Body of pancreas (tissue), 4 donors: ENCODE measurements around the gene VTI1A. TPM values are rescaled to one million over a fixed set of nuclear protein-coding genes. Genes with fewer than 3 reads are reported as not detected.

Source experiments
- ATAC-seq: fragments of 150-250 bp; one replicate; pipeline ENCODE4 v1.9.1; 2016
- DNase-seq, 4 donors: peaks; one replicate each; pipeline ENCODE4 v3.0.0-alpha.2; 2019
- H3K27ac ChIP-seq, 4 donors: fragments of 200-600 bp; sonication (generic); 1 replicate in 3 of 4; 2 replicates in 1 of 4; pipeline versions ENCODE4 v1.5.1 to v1.6.1; 2016 to 2019; ENCODE audit warnings: mild to moderate bottlenecking in 1 of 4, mixed read lengths in 1 of 4, moderate library complexity in 1 of 4
- H3K27me3 ChIP-seq, 2 donors: fragments of 200-600 bp; sonication (generic); one replicate each; pipeline ENCODE4 v1.6.0; 2016; ENCODE audit warnings: mild to moderate bottlenecking in 1 of 2
- H3K36me3 ChIP-seq, 2 donors: fragments of 200-600 bp; sonication (generic); replicated peaks in 1 of 2; 2 replicates each; pipeline ENCODE4 v1.5.1; 2016; ENCODE audit warnings: low read depth in 2 of 2; ENCODE audit not compliant: insufficient read depth in 1 of 2
- H3K4me1 ChIP-seq: fragments of 200-600 bp; sonication (generic); one replicate; pipeline ENCODE4 v1.6.0; 2016
- H3K4me3 ChIP-seq, 2 donors: fragments of 200-600 bp; sonication (generic); 1 replicate in 1 of 2; 2 replicates in 1 of 2; pipeline ENCODE4 v1.5.1; 2016 to 2019
- H3K9me3 ChIP-seq, 3 donors: fragments of 200-600 bp; sonication (generic); 1 replicate in 2 of 3; 2 replicates in 1 of 3; pipeline ENCODE4 v1.5.1; 2016
- POLR2A ChIP-seq, 3 donors: fragments of 450-650 bp; IDR thresholded peaks; one replicate each; pipeline ENCODE4 v1.6.1; 2016; ENCODE audit warnings: antibody characterized with exemption in 3 of 3, mild to moderate bottlenecking in 2 of 3
- WGBS, 2 donors: methylation state at CpG; one replicate each; pipeline ENCODE4 v1.1.5; 2017; 5-methylcytosine and 5-hydroxymethylcytosine counted together
- intact Hi-C: fragments of 100-400 bp; cut with DNase I; formaldehyde crosslinking; loops from one replicate; pipeline ENCODE4 v1.15.1; 2023
- total RNA-seq, 2 donors: library from RNA; depleted of rRNA; stranded (reverse); fragments of >200 nt; gene quantifications; one replicate each; pipeline ENCODE4 v1.1.0, GENCODE V29; 2016
- TF ChIP-seq, protein P1 (sequence below), 7 experiments: fragments of 450-650 bp in 4 of 7; fragments of 200-600 bp in 3 of 7; sonication (generic) in 3 of 7; IDR thresholded peaks; one replicate each; pipeline ENCODE4 v1.5.1; 2016 to 2019; ENCODE audit warnings: antibody characterized with exemption in 7 of 7

Gene VTI1A
- total RNA-seq, 2 donors from 2014 or later = 28.3 to 84.4 TPM

DNA sequence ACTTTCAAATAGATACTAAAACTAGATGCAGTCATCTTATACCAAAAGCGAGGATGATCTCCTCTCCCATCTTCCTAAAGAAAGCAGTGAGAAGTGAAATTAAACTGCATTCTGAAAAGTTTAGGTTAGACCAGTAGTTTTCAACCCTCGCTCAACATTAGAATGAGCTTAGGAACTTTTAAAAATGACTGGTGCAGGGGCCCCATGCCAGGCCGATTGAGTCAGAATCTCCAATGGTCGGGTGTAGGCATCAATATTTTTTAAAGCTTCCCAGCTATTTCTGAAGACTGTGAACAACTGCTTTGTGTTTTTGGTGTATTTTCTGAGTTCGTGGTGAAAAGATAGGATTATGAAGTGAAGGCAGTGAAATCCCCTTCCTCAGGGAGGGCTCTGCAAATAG, 146.0 kb downstream of the VTI1A start:
- Histone ChIP-seq H3K9me3 (no peaks in the 10 kb centered on the region), H3K27ac (no peak overlapping the region), H3K4me1 (no peaks in the 10 kb centered on the region), H3K36me3 (no peaks in the 10 kb centered on the region), H3K27me3 (no peaks in the 10 kb centered on the region), H3K4me3 (no peak overlapping the region)
- DNase-seq (no peak), ATAC-seq (no peak)
- TF ChIP-seq POLR2A (IDR thresholded peaks at IDR 0.05) = no peak
- TF ChIP-seq, protein P1, sequence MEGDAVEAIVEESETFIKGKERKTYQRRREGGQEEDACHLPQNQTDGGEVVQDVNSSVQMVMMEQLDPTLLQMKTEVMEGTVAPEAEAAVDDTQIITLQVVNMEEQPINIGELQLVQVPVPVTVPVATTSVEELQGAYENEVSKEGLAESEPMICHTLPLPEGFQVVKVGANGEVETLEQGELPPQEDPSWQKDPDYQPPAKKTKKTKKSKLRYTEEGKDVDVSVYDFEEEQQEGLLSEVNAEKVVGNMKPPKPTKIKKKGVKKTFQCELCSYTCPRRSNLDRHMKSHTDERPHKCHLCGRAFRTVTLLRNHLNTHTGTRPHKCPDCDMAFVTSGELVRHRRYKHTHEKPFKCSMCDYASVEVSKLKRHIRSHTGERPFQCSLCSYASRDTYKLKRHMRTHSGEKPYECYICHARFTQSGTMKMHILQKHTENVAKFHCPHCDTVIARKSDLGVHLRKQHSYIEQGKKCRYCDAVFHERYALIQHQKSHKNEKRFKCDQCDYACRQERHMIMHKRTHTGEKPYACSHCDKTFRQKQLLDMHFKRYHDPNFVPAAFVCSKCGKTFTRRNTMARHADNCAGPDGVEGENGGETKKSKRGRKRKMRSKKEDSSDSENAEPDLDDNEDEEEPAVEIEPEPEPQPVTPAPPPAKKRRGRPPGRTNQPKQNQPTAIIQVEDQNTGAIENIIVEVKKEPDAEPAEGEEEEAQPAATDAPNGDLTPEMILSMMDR (IDR thresholded peaks at IDR 0.05) = no peak
- 87% methylated on average over 5 of the region's 5 CpGs for WGBS, 2 donors
- intact Hi-C loops = no loop called here

DNA sequence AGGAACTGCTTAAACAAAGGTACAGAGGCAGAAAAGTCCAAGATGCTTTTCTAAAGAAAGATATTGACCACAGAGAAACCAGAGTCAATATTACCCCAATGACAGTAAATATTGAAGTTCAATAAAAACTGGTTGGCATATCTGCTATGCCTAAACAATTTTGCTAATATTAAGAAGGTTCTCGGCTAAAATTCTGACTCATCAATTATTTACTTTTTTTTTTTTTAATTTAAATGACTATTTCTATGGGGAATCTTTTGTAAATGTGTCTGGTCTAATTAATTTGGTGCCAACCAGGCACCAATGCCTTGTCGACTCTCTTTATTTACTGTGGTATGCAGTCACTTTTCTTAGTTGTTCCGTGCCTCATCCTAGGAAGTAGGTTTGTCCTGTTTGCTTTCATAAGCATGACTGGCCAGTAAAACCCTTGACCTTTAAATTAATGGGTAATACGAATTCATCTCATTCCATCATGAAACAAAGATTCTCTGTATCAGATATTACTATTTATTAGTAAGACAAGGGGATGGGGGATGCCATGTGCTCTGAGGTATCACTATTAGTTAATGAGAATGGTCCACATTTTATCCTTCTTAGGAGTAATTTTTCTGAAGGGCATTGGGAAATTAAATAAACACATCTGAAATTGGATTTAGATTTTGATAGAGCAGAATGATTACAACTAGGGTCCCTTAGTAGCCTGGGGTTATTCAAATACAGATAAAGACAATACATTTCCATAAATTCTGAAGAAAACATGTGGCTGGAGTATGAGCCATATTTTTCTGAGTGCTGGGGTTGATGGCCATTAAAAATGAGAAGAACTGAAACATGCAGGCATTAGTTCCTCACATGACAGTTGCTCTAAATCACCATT, 154.4 kb downstream of the VTI1A start:
- TF ChIP-seq, protein P1 (IDR thresholded peaks at IDR 0.05) = no peak
- TF ChIP-seq POLR2A (IDR thresholded peaks at IDR 0.05) = no peak

DNA sequence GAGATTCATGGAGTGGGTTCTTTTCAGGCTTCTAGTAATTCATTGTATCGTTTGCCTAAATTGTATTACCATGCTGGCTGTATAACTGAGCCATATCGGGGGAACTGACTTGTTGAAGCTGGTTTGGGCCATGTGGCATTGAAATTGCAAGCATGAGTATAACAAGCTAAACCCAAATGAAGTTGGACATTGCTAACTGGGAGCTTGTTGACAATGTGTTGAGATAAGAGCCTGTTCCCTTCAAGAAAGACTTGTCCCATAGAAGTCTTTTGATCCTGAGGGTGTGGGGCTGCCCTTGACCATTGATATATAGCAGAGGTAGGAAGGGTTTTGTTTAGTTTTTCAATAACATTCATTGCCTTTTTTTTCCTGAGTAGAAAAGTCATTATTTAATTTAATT, 156.0 kb downstream of the VTI1A start:
- ATAC-seq (no peak), DNase-seq (no peak)
- 64 to 80% methylated on average over 2 of the region's 2 CpGs for WGBS, 2 donors
- intact Hi-C loops = no loop called here
- Histone ChIP-seq H3K4me1 (no peaks in the 10 kb centered on the region), H3K9me3 (no peaks in the 10 kb centered on the region), H3K4me3 (no peak overlapping the region), H3K27ac (no peak overlapping the region), H3K36me3 (no peaks in the 10 kb centered on the region), H3K27me3 (no peaks in the 10 kb centered on the region)
- TF ChIP-seq, protein P1 (IDR thresholded peaks at IDR 0.05) = no peak
- TF ChIP-seq POLR2A (IDR thresholded peaks at IDR 0.05) = no peak

More for the DNA sequence above, 154.4 kb downstream of the VTI1A start:
- 87 to 92% methylated on average over 4 of the region's 4 CpGs for WGBS, 2 donors
- DNase-seq = no peak
- Histone ChIP-seq H3K9me3 (no peaks in the 10 kb centered on the region), H3K27ac (no peak overlapping the region), H3K27me3 (no peaks in the 10 kb centered on the region), H3K36me3 (no peaks in the 10 kb centered on the region), H3K4me3 (no peak overlapping the region), H3K4me1 (no peaks in the 10 kb centered on the region)
- no peak for ATAC-seq
- intact Hi-C loops = no loop called here

DNA sequence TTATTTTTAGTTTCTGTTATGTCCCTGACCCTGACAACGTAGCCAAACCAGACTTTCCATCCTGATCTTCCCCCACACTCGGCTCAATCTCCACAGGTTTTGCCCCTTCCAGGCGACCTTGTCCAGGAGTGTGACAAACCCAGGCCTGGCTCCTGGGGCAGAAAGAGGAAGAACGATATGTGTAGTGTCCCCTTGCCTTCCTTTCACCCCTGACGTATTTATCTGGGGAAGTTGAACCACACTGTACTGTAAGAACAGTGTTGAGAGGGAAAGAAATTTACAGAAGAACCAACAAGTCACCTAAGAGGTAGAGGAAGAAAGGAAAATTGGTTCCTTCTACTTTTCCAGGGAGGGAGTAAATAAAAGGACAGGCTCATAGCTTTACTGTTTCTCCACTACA, 158.0 kb downstream of the VTI1A start:
- DNase-seq (no peak), ATAC-seq (no peak)
- Histone ChIP-seq H3K4me3 (no peak overlapping the region), H3K27ac (no peak overlapping the region), H3K36me3 (no peaks in the 10 kb centered on the region), H3K9me3 (no peaks in the 10 kb centered on the region), H3K27me3 (no peaks in the 10 kb centered on the region), H3K4me1 (no peaks in the 10 kb centered on the region)
- WGBS, 2 donors = 53 to 83% methylated on average over 5 of the region's 5 CpGs
- TF ChIP-seq, protein P1 (IDR thresholded peaks at IDR 0.05) = no peak
- intact Hi-C loops = no loop called here

DNA sequence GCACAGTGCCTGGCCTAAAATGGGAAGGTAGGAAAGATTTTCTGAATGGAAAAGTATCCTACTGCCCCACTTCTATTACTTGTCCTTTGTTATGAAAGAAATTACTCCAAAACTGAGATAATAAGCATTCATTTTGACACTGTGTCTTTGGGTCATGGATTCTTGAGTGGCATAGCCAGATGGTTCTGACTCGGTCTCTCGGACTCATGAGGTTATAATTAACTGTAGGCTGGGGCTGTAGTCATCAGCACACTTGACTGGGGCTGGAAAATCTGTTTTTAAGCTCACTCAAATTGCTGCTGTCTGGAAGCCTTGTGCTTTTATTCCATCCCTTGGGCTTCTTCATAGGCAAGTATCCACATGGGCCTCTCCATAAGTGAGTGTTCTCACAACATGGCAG, 160.5 kb downstream of the VTI1A start:
- H3K36me3 ChIP-seq = no peaks in the 10 kb centered on the region
- H3K4me3 ChIP-seq = no peak overlapping the region
- WGBS, 2 donors = 100% methylated on average over 2 of the region's 2 CpGs

More for the DNA sequence above, 160.5 kb downstream of the VTI1A start:
- Histone ChIP-seq H3K27me3 (no peaks in the 10 kb centered on the region), H3K4me1 (no peaks in the 10 kb centered on the region), H3K27ac (no peak overlapping the region), H3K9me3 (no peaks in the 10 kb centered on the region)
- ATAC-seq (no peak), DNase-seq (no peak)
- intact Hi-C loops = no loop called here
- TF ChIP-seq, protein P1 (IDR thresholded peaks at IDR 0.05) = no peak
- no peak for TF ChIP-seq POLR2A (IDR thresholded peaks at IDR 0.05)
